Stimulated activated CD8-positive, alpha-beta memory T cell treated with anti-CD3 and anti-CD28 coated beads, Interleukin-4, amount 100 ng/mL, for 1 hour (primary cell): ENCODE results near the gene EPHA2.
"Not testable (repeated sequence)": the region's sequence is repeated elsewhere in the genome, so short reads cannot be mapped to it uniquely, and the experiment has no call there.

ENCODE experiments used
- DNase-seq, 2 donors: peaks; one replicate each; pipeline ENCODE4 v3.0.0-alpha.2; 2020; ENCODE audit warnings: low read depth in 2 of 2, low spot score in 1 of 2

Gene EPHA2

GRCh38 chr1:16155537-16156410, at the start of gene EPHA2:
EPHA2 (minus strand) TSS chr1:16156069; CDS start chr1:16155932, 137 bp downstream.
- DNase-seq = no peak

- no peak for DNase-seq
Measured at GRCh38 chr1:16205334-16205671, 49.4 kb upstream of the EPHA2 start.

- no peak for DNase-seq
Measured at GRCh38 chr1:16204634-16205333, 48.9 kb upstream of the EPHA2 start.

- DNase-seq = no peak
Measured at GRCh38 chr1:16204216-16204615, 48.3 kb upstream of the EPHA2 start.

- DNase-seq = no peak
Measured at GRCh38 chr1:16203550-16203949, 47.7 kb upstream of the EPHA2 start.

- no peak for DNase-seq
Measured at GRCh38 chr1:16202281-16203210, 46.7 kb upstream of the EPHA2 start.

- no peak for DNase-seq
Measured at GRCh38 chr1:16199700-16200099, 43.8 kb upstream of the EPHA2 start.

GRCh38 chr1:16199157-16199501, 43.3 kb upstream of the EPHA2 start:
- DNase-seq = no peak

- DNase-seq = no peak
Measured at GRCh38 chr1:16198444-16199156, 42.7 kb upstream of the EPHA2 start.

GRCh38 chr1:16196874-16197273, 41.0 kb upstream of the EPHA2 start:
- DNase-seq = no peak

GRCh38 chr1:16196139-16196538, 40.3 kb upstream of the EPHA2 start:
- DNase-seq = not testable (repeated sequence)

- DNase-seq = no peak
Measured at GRCh38 chr1:16195518-16195905, 39.6 kb upstream of the EPHA2 start.

GRCh38 chr1:16191916-16192546, 36.2 kb upstream of the EPHA2 start:
- no peak for DNase-seq

- DNase-seq = no peak
Measured at GRCh38 chr1:16191309-16191708, 35.4 kb upstream of the EPHA2 start.

- no peak for DNase-seq
Measured at GRCh38 chr1:16189921-16190621, 34.2 kb upstream of the EPHA2 start.

GRCh38 chr1:16189003-16189402, 33.1 kb upstream of the EPHA2 start:
- DNase-seq = no peak

GRCh38 chr1:16187748-16188401, 32.0 kb upstream of the EPHA2 start:
- DNase-seq = peak; percentile 52 to 54

- no peak for DNase-seq
Measured at GRCh38 chr1:16186655-16187235, 30.9 kb upstream of the EPHA2 start.
